Neural progenitor cell (in vitro differentiated cells): ENCODE data around the gene ANHX. TPM values are rescaled to one million over a fixed set of nuclear protein-coding genes. Genes with fewer than 3 reads are reported as not detected.

ENCODE experiments used
- DNase-seq: peaks from one replicate; pipeline ENCODE4 v3.0.0-alpha.2; 2016; ENCODE audit warnings: low spot score
- H2AFZ ChIP-seq: fragments of 200-600 bp; sonication (generic); replicated peaks from 2 replicates; pipeline ENCODE4 v1.6.1; 2016; ENCODE audit warnings: antibody characterized with exemption
- H3F3A ChIP-seq: fragments of 200-600 bp; sonication (generic); 2 replicates; pipeline ENCODE4 v1.6.1; 2016; ENCODE audit warnings: antibody characterized with exemption, low read depth
- H3K27ac ChIP-seq: fragments of 200-600 bp; sonication (generic); 2 replicates; pipeline ENCODE4 v1.5.1; 2016; ENCODE audit warnings: mild to moderate bottlenecking
- H3K27me3 ChIP-seq: fragments of 200-600 bp; sonication (generic); 2 replicates; pipeline ENCODE4 v1.6.1; 2016; ENCODE audit warnings: mild to moderate bottlenecking, moderate library complexity
- H3K36me3 ChIP-seq: fragments of 200-600 bp; sonication (generic); 2 replicates; pipeline ENCODE4 v1.5.1; 2016
- H3K4me1 ChIP-seq: fragments of 200-600 bp; sonication (generic); 2 replicates; pipeline ENCODE4 v1.6.1; 2016; ENCODE audit warnings: mixed run types
- H3K4me2 ChIP-seq: fragments of 200-600 bp; sonication (generic); 2 replicates; pipeline ENCODE4 v1.6.1; 2016
- H3K4me3 ChIP-seq: fragments of 200-600 bp; sonication (generic); 2 replicates; pipeline ENCODE4 v1.5.1; 2016
- H3K79me2 ChIP-seq: fragments of 200-600 bp; sonication (generic); 2 replicates; pipeline ENCODE4 v1.6.1; 2016; ENCODE audit warnings: low read depth
- H3K9ac ChIP-seq: fragments of 200-600 bp; sonication (generic); 2 replicates; pipeline ENCODE4 v1.6.1; 2016
- H3K9me3 ChIP-seq: fragments of 200-600 bp; sonication (generic); 2 replicates; pipeline ENCODE4 v1.5.1; 2016; ENCODE audit warnings: low read depth
- H4K20me1 ChIP-seq: fragments of 200-600 bp; sonication (generic); 2 replicates; pipeline ENCODE4 v1.6.1; 2016; ENCODE audit warnings: low read depth
- H3K27ac Mint-ChIP-seq: 3 replicates; pipeline ENCODE4 v1.8.0; 2021; ENCODE audit warnings: mixed read lengths
- H3K27me3 Mint-ChIP-seq: 2 replicates; pipeline ENCODE4 v1.8.0; 2022; ENCODE audit warnings: low read depth, mild to moderate bottlenecking, inconsistent platforms, moderate library complexity, mixed read lengths; ENCODE audit not compliant: insufficient read depth
- H3K36me3 Mint-ChIP-seq: 3 replicates; pipeline ENCODE4 v1.8.0; 2021; ENCODE audit warnings: mixed read lengths
- H3K4me1 Mint-ChIP-seq: 3 replicates; pipeline ENCODE4 v1.8.0; 2021; ENCODE audit warnings: mixed read lengths
- H3K4me3 Mint-ChIP-seq: 3 replicates; pipeline ENCODE4 v1.8.0; 2021; ENCODE audit warnings: mild to moderate bottlenecking, moderate library complexity, mixed read lengths
- H3K9me3 Mint-ChIP-seq: 3 replicates; pipeline ENCODE4 v1.8.0; 2020; ENCODE audit warnings: mixed read lengths
- CTCF ChIP-seq: fragments of 200-600 bp; sonication (generic); IDR thresholded peaks from 2 replicates; pipeline ENCODE4 v1.5.1; 2017; ENCODE audit warnings: antibody characterized with exemption, mild to moderate bottlenecking
- EZH2 ChIP-seq: fragments of 200-600 bp; sonication (generic); IDR thresholded peaks from 2 replicates; pipeline ENCODE4 v1.6.1; 2017; ENCODE audit warnings: antibody characterized with exemption, mild to moderate bottlenecking, moderate library complexity
- EZH2phosphoT487 ChIP-seq: fragments of 200-600 bp; sonication (generic); IDR thresholded peaks from 2 replicates; pipeline ENCODE4 v1.6.1; 2017; ENCODE audit warnings: antibody characterized with exemption
- total RNA-seq: library from RNA; depleted of rRNA; stranded (reverse); fragments of >200 nt; gene quantifications from 2 replicates; pipeline ENCODE4 v1.2.3, GENCODE V29; 2015; ENCODE audit warnings: low replicate concordance

ANHX gene
- total RNA-seq, 1 donor from 2014 or later: not detected

GRCh38 chr12:133234971-133235370 lies 706 bp downstream of the ANHX start:
- no peaks in the 10 kb centered on the region for H3F3A ChIP-seq
- no peak overlapping the region for H3K4me3 ChIP-seq
- no peak overlapping the region for H3K27ac ChIP-seq
- no peaks in the 10 kb centered on the region for H3K4me1 Mint-ChIP-seq
- no peak overlapping the region for H3K4me3 Mint-ChIP-seq
- no peaks in the 10 kb centered on the region for H3K79me2 ChIP-seq
- H3K4me1 ChIP-seq: no peaks in the 10 kb centered on the region
- peaks cover 65% of the 10 kb centered on the region for H3K9me3 Mint-ChIP-seq
- DNase-seq: no peak
- TF ChIP-seq CTCF (no peak), EZH2 (no peak), EZH2phosphoT487 (no peak)
- H2AFZ ChIP-seq: no peak overlapping the region
- no peak overlapping the region for H3K9ac ChIP-seq
- H3K4me2 ChIP-seq: no peak overlapping the region
- H3K27ac Mint-ChIP-seq: no peak overlapping the region
- peaks cover 9% of the 10 kb centered on the region for H3K27me3 Mint-ChIP-seq
- H3K27me3 ChIP-seq: no peaks in the 10 kb centered on the region
- no peaks in the 10 kb centered on the region for H4K20me1 ChIP-seq
- H3K36me3 ChIP-seq: no peaks in the 10 kb centered on the region
- peaks cover 4% of the 10 kb centered on the region for H3K36me3 Mint-ChIP-seq
- H3K9me3 ChIP-seq: peaks cover 4% of the 10 kb centered on the region

GRCh38 chr12:133233993-133234564 lies 1.6 kb downstream of the ANHX start:
- DNase-seq: no peak
- H3K36me3 Mint-ChIP-seq: peaks cover 6% of the 10 kb centered on the region
- H3K27me3 Mint-ChIP-seq: peaks cover 9% of the 10 kb centered on the region
- no peak overlapping the region for H3K27ac ChIP-seq
- no peaks in the 10 kb centered on the region for H3K36me3 ChIP-seq
- no peak overlapping the region for H3K9ac ChIP-seq
- TF ChIP-seq EZH2 (no peak), CTCF (no peak), EZH2phosphoT487 (no peak)
- H3K4me1 Mint-ChIP-seq: no peaks in the 10 kb centered on the region
- H3K27me3 ChIP-seq: no peaks in the 10 kb centered on the region
- peaks cover 64% of the 10 kb centered on the region for H3K9me3 Mint-ChIP-seq
- H2AFZ ChIP-seq: no peak overlapping the region
- no peaks in the 10 kb centered on the region for H4K20me1 ChIP-seq
- H3K4me1 ChIP-seq: no peaks in the 10 kb centered on the region
- H3K27ac Mint-ChIP-seq: no peak overlapping the region
- no peak overlapping the region for H3K4me2 ChIP-seq
- H3K79me2 ChIP-seq: no peaks in the 10 kb centered on the region
- no peak overlapping the region for H3K4me3 Mint-ChIP-seq
- H3K4me3 ChIP-seq: no peak overlapping the region
- peaks cover 4% of the 10 kb centered on the region for H3K9me3 ChIP-seq
- H3F3A ChIP-seq: no peaks in the 10 kb centered on the region

GRCh38 chr12:133233006-133233405 lies 2.7 kb downstream of the ANHX start:
- no peaks in the 10 kb centered on the region for H4K20me1 ChIP-seq
- no peak overlapping the region for H2AFZ ChIP-seq
- Mint-ChIP-seq H3K9me3 (peaks cover 70% of the 10 kb centered on the region), H3K27ac (no peak overlapping the region), H3K4me3 (no peak overlapping the region), H3K36me3 (peaks cover 6% of the 10 kb centered on the region), H3K4me1 (no peaks in the 10 kb centered on the region), H3K27me3 (peaks cover 12% of the 10 kb centered on the region)
- no peaks in the 10 kb centered on the region for H3K27me3 ChIP-seq
- no peak for DNase-seq
- no peak overlapping the region for H3K4me2 ChIP-seq
- no peaks in the 10 kb centered on the region for H3K79me2 ChIP-seq
- no peak overlapping the region for H3K27ac ChIP-seq
- TF ChIP-seq EZH2phosphoT487 (no peak), EZH2 (no peak), CTCF (no peak)
- H3K4me1 ChIP-seq: no peaks in the 10 kb centered on the region
- no peak overlapping the region for H3K4me3 ChIP-seq
- H3K9me3 ChIP-seq: peaks cover 4% of the 10 kb centered on the region
- no peaks in the 10 kb centered on the region for H3F3A ChIP-seq
- no peak overlapping the region for H3K9ac ChIP-seq
- H3K36me3 ChIP-seq: no peaks in the 10 kb centered on the region
